ENCODE results near the gene TGFA.

Gene TGFA

GRCh38 chr2:70553584-70554337 is at the start of gene TGFA:
TSS of gene TGFA (minus strand) at chr2:70553826. CDS start at chr2:70553767, 59 bp downstream.
- peak; percentile 86 for DNase-seq

DNA sequence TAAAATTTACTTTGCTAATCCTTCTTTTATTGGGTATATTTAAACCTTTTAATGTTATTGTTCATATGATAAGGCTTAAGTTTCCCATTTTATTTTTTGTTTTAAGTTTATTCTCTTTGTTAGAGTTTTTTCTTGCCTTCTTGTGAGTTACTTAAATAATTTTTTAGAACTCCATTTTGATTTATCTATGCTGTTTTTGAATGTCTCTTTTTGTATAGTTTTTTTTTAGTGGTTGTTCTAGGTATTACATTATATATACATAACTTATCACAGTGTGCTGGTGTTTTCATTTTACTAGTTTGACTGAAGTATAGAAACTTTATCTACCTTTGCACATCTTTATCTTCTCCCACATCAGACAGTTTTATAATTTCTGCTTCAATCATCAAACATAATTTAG is 49.4 kb upstream of the TGFA start:
- no peak for DNase-seq

- no peak for DNase-seq
Observed at GRCh38 chr2:70598197-70598596, 44.6 kb upstream of the TGFA start.

- DNase-seq = no peak
Observed at GRCh38 chr2:70596739-70597138, 43.1 kb upstream of the TGFA start.

GRCh38 chr2:70596293-70596692 is 42.7 kb upstream of the TGFA start:
- DNase-seq = no peak

DNA sequence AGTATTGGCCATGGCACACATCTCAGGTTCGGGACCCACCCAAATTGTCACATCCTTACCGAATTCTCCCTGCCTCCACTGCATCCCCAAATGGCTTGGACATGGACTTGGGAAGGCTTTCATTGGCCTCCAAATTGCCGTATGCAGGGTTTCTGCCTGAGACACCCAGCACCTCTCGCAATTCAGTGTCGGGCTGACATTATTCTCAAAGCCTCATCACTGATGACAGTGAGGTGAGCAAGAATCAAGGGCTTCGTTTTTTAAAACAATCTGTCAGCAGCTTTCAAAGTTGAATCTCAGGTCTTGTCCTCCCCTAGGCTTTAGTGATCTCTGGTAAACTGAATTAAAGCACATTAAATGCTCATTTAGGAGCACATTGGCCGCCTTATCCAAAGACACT is 29.5 kb upstream of the TGFA start:
- DNase-seq = no peak

- DNase-seq = no peak
Observed at GRCh38 chr2:70580352-70580751, 26.7 kb upstream of the TGFA start.

- DNase-seq = no peak
Observed at GRCh38 chr2:70574618-70575017, 21.0 kb upstream of the TGFA start.

- no peak for DNase-seq
Observed at GRCh38 chr2:70574109-70574508, 20.5 kb upstream of the TGFA start.

- DNase-seq = no peak
Observed at GRCh38 chr2:70570041-70570661, 16.5 kb upstream of the TGFA start.

- no peak for DNase-seq
Observed at GRCh38 chr2:70569559-70569958, 15.9 kb upstream of the TGFA start.

DNA sequence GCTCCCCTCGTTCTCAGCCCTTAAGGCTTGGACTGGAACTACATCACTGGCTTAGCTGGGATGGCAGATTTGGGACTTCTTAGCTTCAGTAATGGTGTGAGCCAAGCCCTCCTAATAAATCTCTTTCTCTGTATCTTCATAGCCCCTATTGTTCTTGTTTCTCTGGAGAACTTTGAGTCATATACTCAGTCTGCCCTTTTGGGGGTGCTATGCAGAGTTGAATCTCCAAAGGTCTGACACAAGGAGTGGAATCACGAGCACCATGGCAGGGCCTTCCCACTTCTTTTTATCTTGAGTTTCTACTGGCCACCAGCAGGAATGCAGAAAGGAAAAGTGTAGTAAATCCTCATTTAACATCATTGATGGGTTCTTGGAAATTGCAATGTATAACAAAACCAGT is 13.3 kb upstream of the TGFA start:
- no peak for DNase-seq

DNA sequence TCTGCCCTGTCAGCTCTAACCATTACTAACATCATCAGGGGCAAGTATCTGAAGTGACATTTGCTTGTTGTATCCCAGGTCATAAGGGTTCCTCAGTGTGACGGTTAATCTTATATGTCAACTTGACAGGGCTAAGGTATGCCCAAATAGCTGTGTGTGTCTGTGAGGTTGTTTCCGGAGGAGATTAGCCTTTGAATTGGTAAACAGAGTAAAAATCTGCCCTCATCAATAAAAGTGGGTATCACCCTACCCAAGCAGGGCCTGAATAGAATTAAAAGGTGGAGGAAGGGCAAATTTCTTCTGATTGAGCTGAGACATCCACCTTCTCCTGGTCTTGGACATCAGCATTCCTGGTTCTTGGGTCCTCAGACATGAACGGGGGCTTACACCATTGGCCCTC is 12.8 kb upstream of the TGFA start:
- DNase-seq = no peak

- DNase-seq = no peak
Observed at GRCh38 chr2:70565039-70565731, 11.6 kb upstream of the TGFA start.

GRCh38 chr2:70561893-70562292 is 8.3 kb upstream of the TGFA start:
- DNase-seq = no peak

DNA sequence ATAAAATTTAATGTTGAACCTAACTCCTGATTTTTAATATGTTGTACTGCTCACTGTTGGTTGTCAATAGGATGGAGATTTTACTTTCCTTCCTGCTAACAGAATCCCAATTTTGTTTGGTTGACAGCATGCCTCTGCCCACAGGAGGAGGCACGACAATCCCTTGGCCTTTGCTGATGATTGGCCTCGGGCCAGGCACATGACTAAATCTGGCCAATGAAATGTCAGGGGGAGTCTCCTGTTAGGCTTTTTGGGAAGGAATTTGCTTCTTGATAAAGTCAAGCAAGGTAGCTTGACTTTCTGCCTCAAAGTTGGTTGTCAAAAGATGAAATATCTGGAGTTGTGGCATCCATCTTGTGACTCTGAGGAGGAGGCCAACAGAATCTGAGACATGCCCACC is 6.8 kb upstream of the TGFA start:
- no peak for DNase-seq

DNA sequence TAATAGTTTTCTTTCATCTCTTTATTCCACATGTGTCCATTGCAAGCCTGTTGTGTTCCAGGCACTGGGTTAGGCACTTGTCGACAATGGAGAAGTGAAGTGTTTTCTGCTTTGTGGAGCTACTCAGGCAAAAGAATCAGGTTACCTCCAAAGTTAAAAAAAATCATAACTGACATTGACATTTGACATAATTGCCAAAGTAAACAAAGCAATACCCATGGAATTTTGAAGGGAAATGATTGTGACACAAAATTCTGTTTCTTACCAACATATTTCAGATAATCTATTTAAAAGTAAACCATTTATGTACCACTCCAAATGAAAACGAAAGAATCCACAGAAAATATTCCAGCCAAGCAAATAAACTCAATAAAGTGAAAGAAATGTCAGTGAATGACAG is 6.4 kb upstream of the TGFA start:
- no peak for DNase-seq

- DNase-seq = no peak
Observed at GRCh38 chr2:70558195-70558808, 4.7 kb upstream of the TGFA start.

DNA sequence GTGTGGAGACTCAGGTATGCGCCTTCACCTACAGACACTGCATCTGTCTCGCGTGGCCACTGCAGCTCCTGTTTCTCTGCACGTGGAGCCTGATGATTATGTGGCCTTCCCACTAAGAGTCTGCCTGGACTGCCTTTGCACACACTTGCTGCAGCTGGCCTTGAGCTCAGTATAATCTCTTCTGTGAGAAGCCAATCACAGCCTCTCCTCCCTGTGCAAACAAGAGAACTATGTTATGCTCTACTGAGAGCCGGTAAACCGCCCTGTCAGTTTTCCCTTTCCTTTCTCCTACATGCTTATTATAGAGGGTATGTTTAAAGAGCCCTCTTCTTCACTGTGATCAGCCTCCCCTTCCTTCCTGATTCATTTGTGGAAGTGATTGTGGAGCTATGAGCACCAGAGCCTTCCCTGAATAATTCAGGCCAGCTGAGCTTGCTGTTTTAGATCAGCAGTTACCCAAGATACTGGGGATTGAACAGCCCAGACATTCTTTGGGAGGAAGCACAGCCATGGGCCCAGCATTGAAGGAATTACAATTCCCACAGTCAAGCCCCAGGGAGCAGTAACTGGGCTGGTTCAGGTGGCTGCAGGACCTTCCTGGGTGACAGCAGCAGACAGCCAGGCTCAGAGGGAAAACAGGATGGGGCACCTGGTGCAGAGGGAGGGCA is 3.7 kb upstream of the TGFA start:
- peak; percentile 88 for DNase-seq

DNA sequence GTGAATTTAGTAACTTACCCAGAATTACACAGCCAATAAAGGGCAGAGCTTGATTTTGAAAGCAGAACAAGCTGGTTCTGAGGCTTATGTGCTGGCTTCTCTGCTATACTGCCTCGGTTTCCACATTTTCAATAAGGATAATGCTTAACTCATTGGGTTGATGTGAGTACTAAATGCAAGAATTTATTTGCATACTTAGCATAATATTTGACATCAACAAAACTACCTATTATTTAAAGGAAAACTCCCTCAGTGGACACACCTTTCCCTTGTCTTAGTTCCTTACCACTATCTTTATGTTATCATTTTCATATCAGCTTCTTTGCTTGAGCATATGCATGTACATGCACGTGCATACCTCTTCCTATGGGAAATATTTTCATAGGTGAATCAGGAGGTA is 3.0 kb upstream of the TGFA start:
- no peak for DNase-seq

GRCh38 chr2:70554338-70554892 is 789 bp upstream of the TGFA start:
- DNase-seq = no peak

DNA sequence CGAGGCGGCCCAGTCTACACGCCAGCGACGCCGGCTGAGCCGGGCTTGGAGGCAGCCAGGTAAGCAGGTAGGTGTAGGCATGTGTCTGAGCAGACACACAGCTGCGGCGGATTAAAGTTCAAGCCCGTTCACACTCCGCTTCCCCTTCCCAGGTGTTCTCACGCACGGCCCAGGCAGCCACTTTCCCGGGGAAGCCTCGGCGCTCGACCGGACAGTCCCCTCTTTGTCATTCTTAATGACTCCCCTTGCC is 367 bp downstream of the TGFA start:
- peak; percentile 83 for DNase-seq
